Endothelial cell (in vitro differentiated cells): ENCODE results near the gene PTPN22. TPM values are rescaled to one million over a fixed set of nuclear protein-coding genes. Genes with fewer than 3 reads are reported as not detected.
"Not testable (repeated sequence)": the region's sequence is repeated elsewhere in the genome, so short reads cannot be mapped to it uniquely, and the experiment has no call there.

Source experiments
- DNase-seq: peaks from one replicate; pipeline ENCODE4 v3.0.0; 2021; ENCODE audit warnings: low spot score
- H3K27ac Mint-ChIP-seq: one replicate; pipeline ENCODE4 v1.8.0; 2021; ENCODE audit warnings: mixed read lengths, inconsistent platforms; ENCODE audit not compliant: unreplicated experiment
- H3K27me3 Mint-ChIP-seq: one replicate; pipeline ENCODE4 v1.8.0; 2021; ENCODE audit warnings: mild to moderate bottlenecking, moderate library complexity, mixed read lengths, inconsistent platforms; ENCODE audit not compliant: unreplicated experiment
- H3K36me3 Mint-ChIP-seq: one replicate; pipeline ENCODE4 v1.8.0; 2021; ENCODE audit warnings: mild to moderate bottlenecking, low read depth, mixed read lengths, inconsistent platforms; ENCODE audit not compliant: unreplicated experiment
- H3K4me1 Mint-ChIP-seq: one replicate; pipeline ENCODE4 v1.8.0; 2021; ENCODE audit warnings: mild to moderate bottlenecking, mixed read lengths, inconsistent platforms; ENCODE audit not compliant: unreplicated experiment
- H3K4me3 Mint-ChIP-seq: one replicate; pipeline ENCODE4 v1.8.0; 2021; ENCODE audit warnings: mild to moderate bottlenecking, mixed read lengths, inconsistent platforms; ENCODE audit not compliant: unreplicated experiment
- H3K9me3 Mint-ChIP-seq: one replicate; pipeline ENCODE4 v1.8.0; 2021; ENCODE audit warnings: mixed read lengths, inconsistent platforms; ENCODE audit not compliant: unreplicated experiment
- CTCF ChIP-seq: fragments of 200-600 bp; sonication (generic); IDR thresholded peaks from one replicate; pipeline ENCODE4 v1.5.0; 2021; ENCODE audit warnings: antibody characterized with exemption; ENCODE audit not compliant: unreplicated experiment
- total RNA-seq: library from RNA; stranded (reverse); fragmentation: NEBNext Ultra II Directional; extraction: Animal tissue kit (Norgen Biotek cat#: 25700); gene quantifications from one replicate; pipeline ENCODE4 v1.2.1, GENCODE V29; 2021; ENCODE audit not compliant: unreplicated experiment

The PTPN22 gene
- total RNA-seq, 1 donor from 2014 or later = 0.87 TPM

DNA sequence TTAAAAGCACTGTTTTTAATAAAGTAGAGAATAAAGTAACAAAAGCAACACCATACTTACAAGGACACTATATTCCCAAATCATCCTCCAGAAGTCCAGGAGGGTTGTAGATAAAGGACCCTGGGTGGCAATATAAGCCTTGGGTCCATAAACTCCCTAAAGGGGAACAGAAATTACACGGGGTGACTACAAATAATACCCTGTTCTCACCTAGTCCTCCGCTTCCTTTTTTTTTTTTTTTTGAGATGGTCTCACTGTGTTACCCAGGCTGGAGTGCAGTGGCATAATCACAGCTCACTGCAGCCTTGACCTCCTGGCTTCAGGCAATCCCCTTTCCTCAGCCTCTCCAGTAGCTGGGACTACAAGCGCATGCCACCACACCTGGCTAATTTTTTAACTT, 13.1 kb downstream of the PTPN22 start:
- H3K27ac Mint-ChIP-seq = no peak overlapping the region
- H3K4me3 Mint-ChIP-seq = no peak overlapping the region
- DNase-seq = no peak
- no peak for TF ChIP-seq CTCF
- H3K36me3 Mint-ChIP-seq = no peaks in the 10 kb centered on the region
- H3K9me3 Mint-ChIP-seq = no peaks in the 10 kb centered on the region
- peaks cover 6% of the 10 kb centered on the region for H3K4me1 Mint-ChIP-seq
- no peaks in the 10 kb centered on the region for H3K27me3 Mint-ChIP-seq

DNA sequence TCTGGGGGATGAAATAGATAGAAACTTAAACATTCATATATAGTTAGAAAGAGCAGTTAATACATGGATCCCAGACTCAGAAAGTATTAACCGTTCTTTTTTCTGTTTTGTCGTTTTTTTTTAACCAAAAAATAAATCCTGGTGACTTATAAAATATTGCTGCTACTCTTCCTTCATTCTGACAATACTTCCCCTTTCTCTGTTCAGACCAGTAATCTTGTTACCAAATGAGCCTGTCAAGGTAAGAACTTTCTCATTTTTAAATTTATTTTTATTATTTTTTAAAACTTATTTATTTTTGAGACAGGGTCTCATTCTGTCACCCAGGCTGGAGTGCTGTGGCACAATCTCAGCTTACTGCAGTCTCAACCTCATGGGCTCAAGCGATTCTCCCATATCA, 13.7 kb downstream of the PTPN22 start:
- DNase-seq = no peak
- no peak overlapping the region for H3K4me3 Mint-ChIP-seq
- H3K4me1 Mint-ChIP-seq = peaks cover 6% of the 10 kb centered on the region
- no peak overlapping the region for H3K27ac Mint-ChIP-seq
- H3K27me3 Mint-ChIP-seq = no peaks in the 10 kb centered on the region
- H3K36me3 Mint-ChIP-seq = no peaks in the 10 kb centered on the region
- H3K9me3 Mint-ChIP-seq = no peaks in the 10 kb centered on the region
- TF ChIP-seq CTCF = no peak

DNA sequence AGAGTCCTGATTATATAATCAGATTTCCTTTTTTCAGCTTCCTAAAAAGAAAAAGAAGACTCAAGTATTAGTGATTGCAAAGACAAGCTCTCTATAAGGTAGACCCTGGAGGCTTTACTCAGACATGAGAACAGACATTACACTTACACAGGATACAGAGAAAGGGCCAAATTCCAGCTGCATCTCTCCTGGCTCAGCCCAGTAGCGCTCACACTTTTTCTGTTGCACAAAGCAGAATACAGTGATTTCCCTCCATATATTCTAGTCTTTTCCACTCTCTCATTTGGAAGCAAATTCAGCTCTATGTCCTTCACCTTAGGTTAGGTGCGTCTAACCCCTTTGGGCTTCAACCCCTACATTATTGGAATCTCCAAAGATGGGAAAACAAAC, 15.1 kb downstream of the PTPN22 start:
- no peak overlapping the region for H3K4me3 Mint-ChIP-seq
- H3K27me3 Mint-ChIP-seq = no peaks in the 10 kb centered on the region
- no peaks in the 10 kb centered on the region for H3K9me3 Mint-ChIP-seq
- peaks cover 6% of the 10 kb centered on the region for H3K4me1 Mint-ChIP-seq
- H3K36me3 Mint-ChIP-seq = no peaks in the 10 kb centered on the region
- DNase-seq = no peak
- H3K27ac Mint-ChIP-seq = no peak overlapping the region
- no peak for TF ChIP-seq CTCF

DNA sequence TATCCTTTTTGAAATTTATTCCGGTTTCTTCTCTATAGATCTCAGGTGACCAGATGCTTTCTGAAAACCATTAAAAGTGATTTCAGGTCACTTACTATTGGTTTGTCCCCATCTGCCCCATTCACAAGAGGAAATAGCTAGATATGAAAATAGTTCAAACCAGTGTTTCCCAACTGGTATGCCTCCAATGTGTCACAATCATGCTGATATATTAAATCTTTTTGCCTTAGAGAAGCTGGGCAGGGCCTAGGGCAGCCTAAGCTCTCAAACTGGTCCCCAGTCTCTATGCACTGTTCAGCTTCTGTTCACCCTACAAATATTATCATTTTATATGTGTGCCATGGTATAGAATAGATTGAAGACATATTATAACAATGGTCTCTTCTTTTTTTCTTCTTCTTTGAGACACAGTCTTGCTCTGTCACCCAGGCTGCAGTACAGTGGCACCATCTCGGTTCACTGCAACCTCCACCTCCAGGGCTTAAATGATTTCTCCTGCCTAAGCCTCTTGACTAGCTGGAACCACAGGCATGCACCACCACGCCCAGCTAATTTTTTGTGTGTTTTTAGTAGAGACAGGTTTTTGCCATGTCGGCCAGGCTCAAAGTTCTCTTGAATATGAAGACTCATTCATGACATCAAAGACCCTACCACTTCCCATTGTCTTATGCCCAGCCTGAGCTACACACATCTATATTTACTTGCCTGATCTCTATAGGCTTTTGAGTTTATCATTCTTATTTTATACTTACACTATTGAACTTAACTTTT, 15.7 kb downstream of the PTPN22 start:
- no peak for DNase-seq
- Mint-ChIP-seq H3K27me3 (no peaks in the 10 kb centered on the region), H3K36me3 (no peaks in the 10 kb centered on the region), H3K27ac (no peak overlapping the region), H3K9me3 (no peaks in the 10 kb centered on the region), H3K4me3 (no peak overlapping the region), H3K4me1 (peaks cover 4% of the 10 kb centered on the region)
- TF ChIP-seq CTCF = no peak

DNA sequence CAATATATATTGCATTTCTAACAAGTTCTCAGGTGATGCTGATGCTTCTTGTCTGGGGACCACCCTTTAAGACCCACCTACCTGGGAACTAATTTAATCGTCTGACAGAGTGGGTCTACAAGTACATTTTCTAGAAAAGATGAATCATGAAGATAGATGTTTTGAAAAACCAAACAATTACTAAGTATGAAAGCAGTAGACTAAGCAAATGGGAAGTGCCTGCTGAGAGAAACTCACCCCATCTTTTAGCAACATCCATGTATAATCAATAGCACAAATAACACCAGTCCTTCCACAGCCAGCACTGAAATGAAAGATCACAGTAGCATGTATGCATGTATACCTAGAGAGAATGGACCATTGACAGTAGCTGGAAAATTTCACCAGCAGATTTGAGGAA, 17.3 kb downstream of the PTPN22 start:
- TF ChIP-seq CTCF = no peak
- Mint-ChIP-seq H3K9me3 (no peaks in the 10 kb centered on the region), H3K4me1 (no peaks in the 10 kb centered on the region), H3K27ac (no peak overlapping the region), H3K36me3 (no peaks in the 10 kb centered on the region), H3K27me3 (no peaks in the 10 kb centered on the region), H3K4me3 (no peak overlapping the region)
- no peak for DNase-seq

GRCh38 chr1:113852694-113853093, 18.8 kb downstream of the PTPN22 start:
- not testable (repeated sequence) for DNase-seq, H3K27ac Mint-ChIP-seq, H3K9me3 Mint-ChIP-seq, H3K4me3 Mint-ChIP-seq, H3K27me3 Mint-ChIP-seq, H3K36me3 Mint-ChIP-seq, H3K4me1 Mint-ChIP-seq
